HUES64 (cell line): ENCODE measurements around the gene NDUFS6.

Experiments
- H3K27ac ChIP-seq: 2 replicates; pipeline ENCODE4 v1.7.0; 2013; ENCODE audit warnings: low read depth, low read length, inconsistent platforms
- H3K27me3 ChIP-seq: 2 replicates; pipeline ENCODE4 v1.6.1; 2013; ENCODE audit warnings: mild to moderate bottlenecking, low read length; ENCODE audit not compliant: insufficient read depth
- H3K36me3 ChIP-seq: 2 replicates; pipeline ENCODE4 v1.6.1; 2013; ENCODE audit warnings: mild to moderate bottlenecking, low read length; ENCODE audit not compliant: insufficient read depth
- H3K4me1 ChIP-seq: 2 replicates; pipeline ENCODE4 v1.6.1; 2013; ENCODE audit warnings: mild to moderate bottlenecking, low read length, moderate library complexity; ENCODE audit not compliant: insufficient read depth
- H3K4me3 ChIP-seq: 2 replicates; pipeline ENCODE4 v1.5.1; 2013; ENCODE audit warnings: mild to moderate bottlenecking, low read length, moderate library complexity
- H3K9ac ChIP-seq: 2 replicates; pipeline ENCODE4 v1.6.1; 2013; ENCODE audit warnings: mild to moderate bottlenecking, low read depth, low read length
- H3K9me3 ChIP-seq: 2 replicates; pipeline ENCODE4 v1.6.1; 2013; ENCODE audit warnings: low read depth, low read length; ENCODE audit not compliant: insufficient read depth
- WGBS: fragments of 150-250, 120-280 bp; methylation state at CpG from one replicate; pipeline ENCODE4 v1.1.7; 2013; ENCODE audit warnings: missing lambda C conversion rate; 5-methylcytosine and 5-hydroxymethylcytosine counted together

NDUFS6 gene

GRCh38 chr5:1767524-1768282 is 33.5 kb upstream of the NDUFS6 start:
- H3K4me3 ChIP-seq: no peak overlapping the region
- no peaks in the 10 kb centered on the region for H3K9me3 ChIP-seq
- H3K27me3 ChIP-seq: no peaks in the 10 kb centered on the region
- no peak overlapping the region for H3K27ac ChIP-seq
- no peaks in the 10 kb centered on the region for H3K36me3 ChIP-seq
- WGBS: 90% methylated on average over 16 of the region's 16 CpGs
- H3K9ac ChIP-seq: no peak overlapping the region
- no peaks in the 10 kb centered on the region for H3K4me1 ChIP-seq

- H3K27ac ChIP-seq: no peak overlapping the region
- H3K27me3 ChIP-seq: no peaks in the 10 kb centered on the region
- no peaks in the 10 kb centered on the region for H3K4me1 ChIP-seq
- H3K9me3 ChIP-seq: no peaks in the 10 kb centered on the region
- H3K4me3 ChIP-seq: no peak overlapping the region
- no peaks in the 10 kb centered on the region for H3K36me3 ChIP-seq
- H3K9ac ChIP-seq: no peak overlapping the region
- whole genome bisulfite sequencing: 96% methylated on average over 31 of the region's 35 CpGs
These were observed 32.8 kb upstream of the NDUFS6 start for GRCh38 chr5:1768283-1769000.

- Histone ChIP-seq H3K36me3 (no peaks in the 10 kb centered on the region), H3K9ac (no peak overlapping the region), H3K27me3 (no peaks in the 10 kb centered on the region), H3K4me1 (no peaks in the 10 kb centered on the region), H3K4me3 (no peak overlapping the region), H3K9me3 (no peaks in the 10 kb centered on the region), H3K27ac (no peak overlapping the region)
- 95% methylated on average over 51 of the region's 54 CpGs for WGBS
These were observed 32.1 kb upstream of the NDUFS6 start for GRCh38 chr5:1769017-1769640.

GRCh38 chr5:1769752-1770442 is 31.3 kb upstream of the NDUFS6 start:
- Histone ChIP-seq H3K27me3 (no peaks in the 10 kb centered on the region), H3K27ac (no peak overlapping the region)
- WGBS: 93% methylated on average over 30 of the region's 30 CpGs

GRCh38 chr5:1770443-1770802 is 30.8 kb upstream of the NDUFS6 start:
- no peak overlapping the region for H3K4me3 ChIP-seq
- H3K27me3 ChIP-seq: no peaks in the 10 kb centered on the region
- no peak overlapping the region for H3K9ac ChIP-seq
- H3K9me3 ChIP-seq: no peaks in the 10 kb centered on the region
- H3K4me1 ChIP-seq: no peaks in the 10 kb centered on the region
- H3K36me3 ChIP-seq: no peaks in the 10 kb centered on the region
- no peak overlapping the region for H3K27ac ChIP-seq
- 92% methylated on average over 6 of the region's 6 CpGs for WGBS

More at GRCh38 chr5:1769752-1770442, 31.3 kb upstream of the NDUFS6 start:
- no peak overlapping the region for H3K4me3 ChIP-seq
- H3K36me3 ChIP-seq: no peaks in the 10 kb centered on the region
- no peaks in the 10 kb centered on the region for H3K4me1 ChIP-seq
- no peak overlapping the region for H3K9ac ChIP-seq
- no peaks in the 10 kb centered on the region for H3K9me3 ChIP-seq

- Histone ChIP-seq H3K4me1 (no peaks in the 10 kb centered on the region), H3K27ac (no peak overlapping the region), H3K36me3 (no peaks in the 10 kb centered on the region), H3K9me3 (peaks cover 2% of the 10 kb centered on the region; the same call in 1 of the 2 replicates), H3K9ac (no peak overlapping the region), H3K4me3 (no peak overlapping the region), H3K27me3 (no peaks in the 10 kb centered on the region)
- WGBS: 89% methylated on average over 20 of the region's 20 CpGs
These were observed 29.8 kb upstream of the NDUFS6 start for GRCh38 chr5:1771149-1772065.

GRCh38 chr5:1772634-1773033 is 28.6 kb upstream of the NDUFS6 start:
- 68% methylated on average over 5 of the region's 5 CpGs for WGBS
- no peak overlapping the region for H3K9ac ChIP-seq
- no peaks in the 10 kb centered on the region for H3K27me3 ChIP-seq
- H3K9me3 ChIP-seq: peaks cover 2% of the 10 kb centered on the region; the same call in 1 of the 2 replicates
- H3K4me3 ChIP-seq: no peak overlapping the region
- H3K36me3 ChIP-seq: no peaks in the 10 kb centered on the region
- no peaks in the 10 kb centered on the region for H3K4me1 ChIP-seq
- H3K27ac ChIP-seq: no peak overlapping the region

GRCh38 chr5:1776831-1777230 is 24.4 kb upstream of the NDUFS6 start:
- H3K36me3 ChIP-seq: no peaks in the 10 kb centered on the region
- no peaks in the 10 kb centered on the region for H3K27me3 ChIP-seq
- peaks cover 2% of the 10 kb centered on the region; the same call in 1 of the 2 replicates for H3K9me3 ChIP-seq
- H3K27ac ChIP-seq: no peak overlapping the region
- H3K4me1 ChIP-seq: no peaks in the 10 kb centered on the region
- H3K9ac ChIP-seq: no peak overlapping the region
- H3K4me3 ChIP-seq: no peak overlapping the region
- WGBS: 91% methylated on average over 6 of the region's 6 CpGs

GRCh38 chr5:1777281-1778137 is 23.7 kb upstream of the NDUFS6 start:
- no peak overlapping the region for H3K9ac ChIP-seq

More at GRCh38 chr5:1777281-1778137, 23.7 kb upstream of the NDUFS6 start:
- H3K9me3 ChIP-seq: peaks cover 2% of the 10 kb centered on the region; the same call in 1 of the 2 replicates
- no peaks in the 10 kb centered on the region for H3K4me1 ChIP-seq
- no peaks in the 10 kb centered on the region for H3K27me3 ChIP-seq
- H3K27ac ChIP-seq: no peak overlapping the region
- H3K36me3 ChIP-seq: no peaks in the 10 kb centered on the region
- H3K4me3 ChIP-seq: no peak overlapping the region
- WGBS: 94% methylated on average over 31 of the region's 31 CpGs
